MCF 10A (cell line): ENCODE results near the gene PSG1. TPM values are rescaled to one million over a fixed set of nuclear protein-coding genes. Genes with fewer than 3 reads are reported as not detected.
"Not testable (repeated sequence)": the region's sequence is repeated elsewhere in the genome, so short reads cannot be mapped to it uniquely, and the experiment has no call there.

ENCODE experiments used
- BruUV-seq: library from RNA; stranded (reverse); fragments of 400-500 nt; replicated peaks from 2 replicates; lab custom pipeline; 2021; lab: Mats Ljungman, UMichigan
- CTCF ChIA-PET: fragments of 300-600 bp; sonication (Branson Sonifier 250); formaldehyde crosslinking; extraction: SDS; loops from one replicate; lab custom pipeline; 2021; ENCODE audit warnings: antibody characterized with exemption, inconsistent platforms; lab: Yijun Ruan, JAX
- POLR2A ChIA-PET: fragments of 300-600, 350-650 bp; sonication (Branson Sonifier 250); formaldehyde crosslinking; extraction: SDS; loops from one replicate; lab custom pipeline; 2020; ENCODE audit warnings: antibody characterized with exemption, inconsistent platforms; lab: Yijun Ruan, JAX
- DNase-seq: peaks from one replicate; pipeline ENCODE4 v3.0.0-alpha.2; 2018; ENCODE audit not compliant: unreplicated experiment
- H3K27ac Mint-ChIP-seq: one replicate; pipeline ENCODE4 v1.8.0; 2022; ENCODE audit warnings: mild to moderate bottlenecking, low read depth, mixed read lengths; ENCODE audit not compliant: unreplicated experiment
- H3K27me3 Mint-ChIP-seq: one replicate; pipeline ENCODE4 v1.8.0; 2022; ENCODE audit warnings: mixed read lengths; ENCODE audit not compliant: insufficient read depth, unreplicated experiment
- H3K36me3 Mint-ChIP-seq: one replicate; pipeline ENCODE4 v1.8.0; 2022; ENCODE audit warnings: mild to moderate bottlenecking, moderate library complexity, mixed read lengths; ENCODE audit not compliant: insufficient read depth, unreplicated experiment
- H3K4me1 Mint-ChIP-seq: one replicate; pipeline ENCODE4 v1.8.0; 2022; ENCODE audit warnings: mixed read lengths; ENCODE audit not compliant: insufficient read depth, unreplicated experiment
- H3K4me3 Mint-ChIP-seq: one replicate; pipeline ENCODE4 v1.8.0; 2022; ENCODE audit warnings: mild to moderate bottlenecking, moderate library complexity, mixed read lengths; ENCODE audit not compliant: unreplicated experiment
- H3K9me3 Mint-ChIP-seq: one replicate; pipeline ENCODE4 v1.8.0; 2022; ENCODE audit warnings: mixed read lengths; ENCODE audit not compliant: unreplicated experiment
- CTCF ChIP-seq: fragments of 200-600 bp; IDR thresholded peaks from one replicate; pipeline ENCODE4 v1.8.0; 2022; ENCODE audit warnings: antibody characterized with exemption, mild to moderate bottlenecking; ENCODE audit not compliant: unreplicated experiment
- intact Hi-C: fragments of 100-400 bp; cut with micrococcal nuclease; formaldehyde crosslinking; loops from 2 replicates; pipeline ENCODE4 v1.14.1; 2022
- total RNA-seq: library from RNA; stranded (reverse); gene quantifications from 2 replicates; pipeline ENCODE4 v1.2.3, GENCODE V29; 2022

PSG1 gene
- total RNA-seq, 1 experiment from 2014 or later = not detected

DNA sequence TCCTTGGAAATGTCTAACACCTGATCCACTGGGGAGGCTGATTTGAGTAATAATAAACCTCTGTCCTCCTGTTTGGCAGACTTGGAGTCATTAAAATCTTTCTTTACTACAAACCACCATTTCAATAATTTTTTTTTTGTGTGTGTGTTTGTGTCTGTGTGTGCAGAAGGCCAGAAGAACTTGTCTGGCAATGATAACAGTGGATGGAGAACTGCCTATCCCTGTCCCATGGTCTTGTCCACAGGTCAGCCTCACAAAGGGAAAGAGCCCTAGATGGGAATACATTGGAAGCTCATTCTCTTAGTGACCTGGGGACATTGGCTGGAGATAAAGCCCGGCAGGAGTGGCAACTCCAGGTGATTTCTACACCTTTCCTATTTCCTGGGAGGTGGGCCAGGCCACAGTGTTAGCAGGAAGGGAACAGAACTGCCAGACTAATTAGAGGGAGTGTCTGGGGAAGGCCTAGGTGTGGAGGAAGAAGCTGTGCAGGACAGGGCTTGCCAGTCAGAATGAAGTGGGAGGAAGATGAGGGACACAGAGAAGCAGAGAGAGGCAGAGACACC is 27.7 kb downstream of the PSG1 start:
- peak; percentile 38 for DNase-seq
- H3K27ac Mint-ChIP-seq = peak overlapping the region; percentile 91
- intact Hi-C loops = not testable (repeated sequence)

GRCh38 chr19:42850981-42851717 is 28.4 kb downstream of the PSG1 start:
- peak; percentile 86 for DNase-seq
- Mint-ChIP-seq H3K9me3 (no peaks in the 10 kb centered on the region), H3K4me3 (peak overlapping the region; percentile 46), H3K27ac (peak overlapping the region; percentile 91), H3K4me1 (peaks cover 50% of the 10 kb centered on the region), H3K27me3 (no peaks in the 10 kb centered on the region), H3K36me3 (no peaks in the 10 kb centered on the region)
- intact Hi-C loops = no loop called here
- CTCF ChIA-PET = interaction anchor here (0.7 kb wide), 1 partner anchor 12 kb away, joined by 3 read pairs; no protein-coding TSS in a partner anchor
- POLR2A ChIA-PET = interaction anchor here (0.7 to 1.6 kb wide), 4 partner anchors 19 to 155 kb away, joined by 3 to 5 read pairs (median 4); no protein-coding TSS in a partner anchor
- TF ChIP-seq CTCF = no peak
- no TSS peak for BruUV-seq

More for the DNA sequence above, 27.7 kb downstream of the PSG1 start:
- H3K9me3 Mint-ChIP-seq, H3K27me3 Mint-ChIP-seq, H3K36me3 Mint-ChIP-seq: not testable (repeated sequence)
- POLR2A ChIA-PET = interaction anchor here (1.2 to 1.6 kb wide), 3 partner anchors 32 to 46 kb away, joined by 4 to 5 read pairs (median 4); no protein-coding TSS in a partner anchor
- peaks cover 51% of the 10 kb centered on the region for H3K4me1 Mint-ChIP-seq
- BruUV-seq = TSS peak; percentile 89
- CTCF ChIA-PET = interaction anchor here (0.6 to 0.7 kb wide), 2 partner anchors 59 to 67 kb away, joined by 3 read pairs; no protein-coding TSS in a partner anchor
- peak overlapping the region; percentile 46 for H3K4me3 Mint-ChIP-seq

GRCh38 chr19:42846597-42846996 is 32.9 kb downstream of the PSG1 start:
- no TSS peak for BruUV-seq
- intact Hi-C loops = no loop called here
- Mint-ChIP-seq H3K27ac (no peak overlapping the region), H3K4me1 (peaks cover 21% of the 10 kb centered on the region), H3K27me3 (no peaks in the 10 kb centered on the region), H3K9me3 (no peaks in the 10 kb centered on the region), H3K4me3 (no peak overlapping the region), H3K36me3 (no peaks in the 10 kb centered on the region)
- TF ChIP-seq CTCF = no peak
- no peak for DNase-seq
- ChIA-PET POLR2A (no interaction called here), CTCF (no interaction called here)

DNA sequence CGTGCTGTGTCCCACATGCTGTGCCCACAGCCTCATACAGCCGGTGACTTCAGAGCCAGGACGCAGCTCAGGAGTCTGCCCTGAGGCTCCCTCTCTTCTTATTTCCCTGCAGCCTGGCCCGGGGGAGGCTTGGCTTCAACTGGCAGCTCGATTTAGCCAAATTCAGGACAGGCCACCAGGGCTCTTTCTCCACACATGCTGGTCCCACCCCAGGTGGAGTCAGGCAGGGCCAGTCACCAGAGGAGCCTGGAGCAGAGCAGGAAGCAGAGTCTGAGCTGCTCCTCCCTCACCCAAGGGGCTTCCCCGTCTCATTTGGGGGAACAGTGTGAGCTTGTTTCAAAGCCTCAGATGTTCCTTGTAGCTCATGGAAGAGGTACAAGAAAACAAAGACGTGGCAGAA is 35.9 kb downstream of the PSG1 start:
- H3K9me3 Mint-ChIP-seq, DNase-seq, intact Hi-C loops, BruUV-seq, H3K4me3 Mint-ChIP-seq, H3K4me1 Mint-ChIP-seq, H3K36me3 Mint-ChIP-seq, H3K27me3 Mint-ChIP-seq, H3K27ac Mint-ChIP-seq: not testable (repeated sequence)
- ChIA-PET POLR2A (interaction anchor here (0.6 kb wide), 1 partner anchor 33 kb away, joined by 3 read pairs; no protein-coding TSS in a partner anchor), CTCF (interaction anchor here (0.7 to 0.8 kb wide), 2 partner anchors 13 to 240 kb away, joined by 3 read pairs; no protein-coding TSS in a partner anchor)

GRCh38 chr19:42832746-42833442 is 46.6 kb downstream of the PSG1 start:
- H3K27me3 Mint-ChIP-seq, H3K27ac Mint-ChIP-seq, H3K9me3 Mint-ChIP-seq, BruUV-seq, H3K4me3 Mint-ChIP-seq, POLR2A ChIA-PET, H3K36me3 Mint-ChIP-seq: not testable (repeated sequence)
- CTCF ChIA-PET = interaction anchor here (0.7 to 1.0 kb wide), 2 partner anchors 57 to 90 kb away, joined by 6 to 7 read pairs; no protein-coding TSS in a partner anchor
- DNase-seq = peak; percentile 30
- H3K4me1 Mint-ChIP-seq = peaks cover 26% of the 10 kb centered on the region
- intact Hi-C loops = loop anchor here (10.0 kb wide), 1 partner anchor 52 kb away; no protein-coding TSS in a partner anchor

GRCh38 chr19:42832023-42832680 is 47.4 kb downstream of the PSG1 start:
- CTCF ChIA-PET = interaction anchor here (1.5 kb wide), 1 partner anchor 25 kb away, joined by 5 read pairs; no protein-coding TSS in a partner anchor
- BruUV-seq, H3K27ac Mint-ChIP-seq, H3K27me3 Mint-ChIP-seq, H3K9me3 Mint-ChIP-seq, H3K4me3 Mint-ChIP-seq, H3K36me3 Mint-ChIP-seq, DNase-seq: not testable (repeated sequence)
- peaks cover 26% of the 10 kb centered on the region for H3K4me1 Mint-ChIP-seq
- intact Hi-C loops = loop anchor here (10.0 kb wide), 1 partner anchor 53 kb away; no protein-coding TSS in a partner anchor
- POLR2A ChIA-PET = interaction anchor here (0.8 to 1.2 kb wide), 2 partner anchors 19 to 37 kb away, joined by 3 read pairs; no protein-coding TSS in a partner anchor
